HG03045 (cell line): ENCODE results near the gene DAO.
"Not testable (repeated sequence)": the region's sequence is repeated elsewhere in the genome, so short reads cannot be mapped to it uniquely, and the experiment has no call there.

ENCODE experiments used
- ATAC-seq: cut with Tn5 transposase; IDR thresholded peaks from one replicate; pipeline ENCODE4 v1.9.1; 2021; ENCODE audit warnings: mild to moderate bottlenecking, moderate library complexity; ENCODE audit not compliant: unreplicated experiment

DAO gene

GRCh38 chr12:108879615-108880254, at the start of gene DAO:
Gene DAO (plus strand): TSS chr12:108880092. CDS start chr12:108885007, 4,915 bp downstream.
- ATAC-seq = no peak

- peak; percentile 62 for ATAC-seq
These were observed 48.4 kb upstream of the DAO start for GRCh38 chr12:108831309-108831991.

GRCh38 chr12:108832208-108832607, 47.7 kb upstream of the DAO start:
- ATAC-seq = no peak

- ATAC-seq = no peak
These were observed 47.0 kb upstream of the DAO start for GRCh38 chr12:108832730-108833354.

GRCh38 chr12:108833355-108833733, 46.5 kb upstream of the DAO start:
- no peak for ATAC-seq

GRCh38 chr12:108833757-108834472, 46.0 kb upstream of the DAO start:
- ATAC-seq = no peak

- ATAC-seq = no peak
These were observed 43.8 kb upstream of the DAO start for GRCh38 chr12:108835860-108836634.

GRCh38 chr12:108837239-108837638, 42.7 kb upstream of the DAO start:
- ATAC-seq = no peak

GRCh38 chr12:108837680-108838079, 42.2 kb upstream of the DAO start:
- ATAC-seq = no peak

GRCh38 chr12:108838194-108839017, 41.5 kb upstream of the DAO start:
- peak; percentile 80 for ATAC-seq

- ATAC-seq = no peak
These were observed 40.6 kb upstream of the DAO start for GRCh38 chr12:108839018-108839889.

GRCh38 chr12:108839890-108840230, 40.0 kb upstream of the DAO start:
- no peak for ATAC-seq

GRCh38 chr12:108840605-108841332, 39.1 kb upstream of the DAO start:
- no peak for ATAC-seq

- ATAC-seq = not testable (repeated sequence)
These were observed 38.1 kb upstream of the DAO start for GRCh38 chr12:108841825-108842224.

GRCh38 chr12:108842361-108842760, 37.5 kb upstream of the DAO start:
- ATAC-seq = no peak

GRCh38 chr12:108843187-108843586, 36.7 kb upstream of the DAO start:
- ATAC-seq = no peak

- no peak for ATAC-seq
These were observed 34.2 kb upstream of the DAO start for GRCh38 chr12:108845696-108846095.

GRCh38 chr12:108846290-108846701, 33.6 kb upstream of the DAO start:
- no peak for ATAC-seq
